Endothelial cell of umbilical vein (primary cell): ENCODE results near the gene MINDY4. TPM values are rescaled to one million over a fixed set of nuclear protein-coding genes. Genes with fewer than 3 reads are reported as not detected.
A peak's percentile ranks its signal among the peaks of the same experiment; 100 is the strongest.

Source experiments
- BruUV-seq: library from RNA; stranded (reverse); fragments of 400-500 nt; replicated peaks from 2 replicates; lab custom pipeline; 2021; lab: Mats Ljungman, UMichigan
- CTCF ChIA-PET: fragments of 300-600, 350-600 bp; sonication (Branson Sonifier 250); formaldehyde crosslinking; loops from one replicate; lab custom pipeline; 2021; ENCODE audit warnings: antibody characterized with exemption, inconsistent platforms; lab: Charles Lee
- POLR2A ChIA-PET: fragments of 300-600, 350-600 bp; sonication (Branson Sonifier 250); formaldehyde crosslinking; loops from one replicate; lab custom pipeline; 2021; ENCODE audit warnings: antibody characterized with exemption, inconsistent platforms; lab: Charles Lee
- DNase-seq: peaks from one replicate; pipeline ENCODE4 v3.0.0-alpha.2; 2011; ENCODE audit warnings: low read depth, low spot score
- FAIRE-seq: peaks from 2 replicates; lab custom pipeline; 2011; peaks lifted over from hg19 to GRCh38; lab: Jason Lieb, UNC
- H2AFZ ChIP-seq: 2 replicates; pipeline ENCODE4 v1.6.0; 2012; ENCODE audit warnings: low read depth, low read length, control low read depth, inconsistent platforms
- H3K27ac ChIP-seq: 2 replicates; pipeline ENCODE4 v1.5.1; 2011; ENCODE audit warnings: low read depth, mild to moderate bottlenecking, control low read depth, low read length, moderate library complexity; ENCODE audit not compliant: insufficient read depth
- H3K27me3 ChIP-seq, 2 experiments: 2 replicates each; pipeline versions ENCODE4 v1.6.0 to v1.6.1; 2011; ENCODE audit warnings: low read length in 2 of 2, mixed read lengths in 1 of 2; ENCODE audit not compliant: control insufficient read depth in 2 of 2, insufficient read depth in 2 of 2
- H3K36me3 ChIP-seq, 2 experiments: 2 replicates in 1 of 2; 3 replicates in 1 of 2; pipeline ENCODE4 v1.5.1; 2011; ENCODE audit warnings: low read length in 2 of 2, mild to moderate bottlenecking in 1 of 2, moderate library complexity in 1 of 2; ENCODE audit not compliant: control insufficient read depth in 2 of 2, insufficient read depth in 2 of 2; ENCODE audit errors: extremely low read depth in 1 of 2
- H3K4me1 ChIP-seq: 3 replicates; pipeline ENCODE4 v1.5.1; 2011; ENCODE audit warnings: mild to moderate bottlenecking, low read length; ENCODE audit not compliant: control insufficient read depth, insufficient read depth; ENCODE audit errors: extremely low read depth
- H3K4me2 ChIP-seq: 2 replicates; pipeline ENCODE4 v1.6.1; 2011; ENCODE audit warnings: low read length, control low read depth, mixed read lengths; ENCODE audit not compliant: insufficient read depth
- H3K4me3 ChIP-seq, 3 experiments: fragments of 200-600 bp in 1 of 3; sonication (generic), shearing (Covaris generic) in 1 of 3; replicated peaks in 1 of 3; 2 replicates each; pipeline ENCODE4 v1.5.1; 2011 to 2016; ENCODE audit warnings: control low read depth in 3 of 3, low read length in 3 of 3, mild to moderate bottlenecking in 2 of 3, inconsistent platforms in 1 of 3, low read depth in 1 of 3, moderate library complexity in 1 of 3; ENCODE audit not compliant: insufficient read depth in 1 of 3
- H3K79me2 ChIP-seq: 2 replicates; pipeline ENCODE4 v1.6.0; 2012; ENCODE audit warnings: low read length, inconsistent platforms; ENCODE audit not compliant: control insufficient read depth, insufficient read depth
- H3K9ac ChIP-seq: replicated peaks from 2 replicates; pipeline ENCODE3; 2011; ENCODE audit warnings: low read length, control low read depth; ENCODE audit not compliant: insufficient read depth; ENCODE audit errors: extremely low read depth
- H3K9me1 ChIP-seq: replicated peaks from 3 replicates; pipeline ENCODE4 v1.6.0; 2011; ENCODE audit warnings: mild to moderate bottlenecking, low read length; ENCODE audit not compliant: control insufficient read depth, insufficient read depth; ENCODE audit errors: extremely low read depth
- H3K9me3 ChIP-seq: replicated peaks from 2 replicates; pipeline ENCODE4 v1.5.1; 2012; ENCODE audit warnings: low read length, inconsistent platforms; ENCODE audit not compliant: control insufficient read depth, insufficient read depth
- H4K20me1 ChIP-seq: replicated peaks from 2 replicates; pipeline ENCODE3; 2011; ENCODE audit warnings: mild to moderate bottlenecking, low read length; ENCODE audit not compliant: control insufficient read depth, insufficient read depth; ENCODE audit errors: extremely low read depth
- FOS ChIP-seq: IDR thresholded peaks from 2 replicates; pipeline ENCODE4 v1.6.1; 2011; ENCODE audit warnings: mild to moderate bottlenecking, low read length, moderate library complexity, borderline replicate concordance; ENCODE audit not compliant: insufficient read depth
- GATA2 ChIP-seq: IDR thresholded peaks from 2 replicates; pipeline ENCODE4 v1.7.0; 2011; ENCODE audit warnings: low read depth, mild to moderate bottlenecking, moderate library complexity, mixed read lengths, low read length; ENCODE audit not compliant: insufficient read length, insufficient read depth
- JUN ChIP-seq: IDR thresholded peaks from 2 replicates; pipeline ENCODE4 v1.6.1; 2011; ENCODE audit warnings: borderline replicate concordance, low read depth; ENCODE audit not compliant: insufficient read length, insufficient read depth
- MAX ChIP-seq: IDR thresholded peaks from 2 replicates; pipeline ENCODE4 v1.6.1; 2011; ENCODE audit not compliant: insufficient read depth, insufficient read length
- MYC ChIP-seq: IDR thresholded peaks from one replicate; pipeline ENCODE4 v1.6.1; 2011; ENCODE audit warnings: mild to moderate bottlenecking, low read depth, low read length
- dilution Hi-C: fragments of 300-500 bp; cut with MboI; formaldehyde crosslinking; loops from one replicate; pipeline ENCODE4 v1.15.0; 2019; ENCODE audit warnings: low sequenced_read_pairs; ENCODE audit not compliant: extremely low pct_ligation_motif_present
- intact Hi-C: fragments of 100-400 bp; cut with micrococcal nuclease; formaldehyde crosslinking; loops from one replicate; pipeline ENCODE4 v1.10.0; 2022
- polyA plus RNA-seq, 4 experiments: library from polyadenylated mRNA; depleted of rRNA in 3 of 4; stranded (reverse) in 3 of 4; unstranded in 1 of 4; fragments of >200 nt; gene quantifications; 2 replicates each; pipeline versions ENCODE4 v1.2.1 to v1.2.3, GENCODE V29; 2011 to 2012; ENCODE audit warnings: missing spikeins in 1 of 4
- total RNA-seq: library from RNA; stranded (reverse); gene quantifications from 2 replicates; pipeline ENCODE4 v1.2.3, GENCODE V29; 2021

MINDY4 gene
- total and polyA plus RNA-seq, 2 donors (not counting 3 experiments of a cell fraction or from before 2014, with no cell fraction given): 2.2 to 4.7 TPM

GRCh38 chr7:30750683-30751650, 20.2 kb upstream of the MINDY4 start:
- Histone ChIP-seq H3K27me3 (peaks cover 0 to 3% of the 10 kb centered on the region in 2 experiments), H3K79me2 (no peaks in the 10 kb centered on the region), H3K27ac (no peak overlapping the region), H3K9ac (no peak overlapping the region), H4K20me1 (no peaks in the 10 kb centered on the region), H3K4me2 (no peak overlapping the region), H2AFZ (peak overlapping the region; percentile 7), H3K9me1 (no peaks in the 10 kb centered on the region), H3K9me3 (no peaks in the 10 kb centered on the region), H3K36me3 (no peaks in the 10 kb centered on the region), H3K4me1 (no peaks in the 10 kb centered on the region), H3K4me3 (no peak overlapping the region)
- intact Hi-C loops (no loop called here), dilution Hi-C loops (no loop called here)
- FAIRE-seq (no peak), DNase-seq (no peak)
- TF ChIP-seq MAX: no peak
- TF ChIP-seq FOS: no peak
- no peak for TF ChIP-seq GATA2
- no peak for TF ChIP-seq JUN
- no peak for TF ChIP-seq MYC
- ChIA-PET CTCF (no interaction called here), POLR2A (interaction anchor here (0.5 kb wide), 1 partner anchor 68 kb away, joined by 5 read pairs; no protein-coding TSS in a partner anchor)
- no TSS peak for BruUV-seq
